ENCODE measurements around the gene YPEL5. TPM values are rescaled to one million over a fixed set of nuclear protein-coding genes. Genes with fewer than 3 reads are reported as not detected.
A peak's percentile ranks its signal among the peaks of the same experiment; 100 is the strongest.

Gene YPEL5
- polyA plus RNA-seq, 2 of the 4 experiments (the other 2 are of a cell fraction), result 45.6 to 89.6 TPM

DNA sequence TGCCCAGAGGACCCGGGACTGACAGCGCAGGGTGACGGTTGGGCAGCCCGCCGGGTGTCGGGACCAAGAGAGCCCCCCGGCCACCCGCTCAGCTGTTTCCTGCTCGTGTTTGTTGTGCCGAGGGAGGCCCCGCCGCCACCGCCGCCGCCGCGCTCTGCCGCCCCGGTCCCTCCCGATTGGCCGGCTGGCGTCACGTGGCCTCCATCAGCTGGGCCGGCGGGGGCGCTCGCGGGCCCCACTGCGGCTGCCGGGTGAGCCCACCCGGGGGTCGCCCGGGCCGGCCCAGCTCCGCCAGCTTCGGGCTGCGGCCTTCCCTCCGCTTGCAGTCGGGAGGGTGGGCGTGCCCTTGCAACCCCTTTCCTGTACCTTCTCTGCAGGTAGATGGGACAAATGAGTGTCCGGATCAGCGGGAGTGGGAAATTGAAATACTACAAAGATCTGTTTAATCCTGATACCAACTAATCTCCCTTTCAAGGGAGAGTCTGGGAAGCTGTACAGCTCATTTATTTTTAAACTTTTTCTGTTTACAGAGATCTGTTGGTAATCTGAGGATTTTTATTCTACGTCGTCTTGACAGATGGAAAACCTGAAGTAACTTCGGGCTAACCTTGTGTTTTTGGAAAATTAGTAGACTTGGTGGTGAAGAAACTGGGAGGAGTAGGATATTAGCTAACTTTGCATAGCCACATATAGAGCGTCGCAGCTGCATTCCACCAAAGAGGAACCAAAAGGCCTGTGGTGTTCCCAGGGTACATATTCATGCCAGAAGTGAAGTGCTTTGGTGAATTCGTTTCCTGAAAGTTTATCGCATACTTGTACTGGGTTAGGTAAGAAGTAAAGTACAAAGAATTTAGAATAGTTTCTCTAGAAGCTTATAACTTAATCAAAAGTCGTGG lies 1.2 kb downstream of the YPEL5 start (continued):
- TF ChIP-seq, protein P1, sequence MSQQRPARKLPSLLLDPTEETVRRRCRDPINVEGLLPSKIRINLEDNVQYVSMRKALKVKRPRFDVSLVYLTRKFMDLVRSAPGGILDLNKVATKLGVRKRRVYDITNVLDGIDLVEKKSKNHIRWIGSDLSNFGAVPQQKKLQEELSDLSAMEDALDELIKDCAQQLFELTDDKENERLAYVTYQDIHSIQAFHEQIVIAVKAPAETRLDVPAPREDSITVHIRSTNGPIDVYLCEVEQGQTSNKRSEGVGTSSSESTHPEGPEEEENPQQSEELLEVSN (IDR thresholded peaks at IDR 0.05; ENCODE audit: borderline replicate concordance, low read depth), result 0 out of 2 replicates have a peak, but pooled peaks have one; percentile 36
- TF ChIP-seq, protein P2, sequence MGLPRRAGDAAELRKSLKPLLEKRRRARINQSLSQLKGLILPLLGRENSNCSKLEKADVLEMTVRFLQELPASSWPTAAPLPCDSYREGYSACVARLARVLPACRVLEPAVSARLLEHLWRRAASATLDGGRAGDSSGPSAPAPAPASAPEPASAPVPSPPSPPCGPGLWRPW (IDR thresholded peaks at IDR 0.05), result no peak
- TF ChIP-seq MAFK (IDR thresholded peaks at IDR 0.05; ENCODE audit: partially characterized antibody) (no peak), EHMT2 (IDR thresholded peaks at IDR 0.05; ENCODE audit: low read depth) (no peak)
- TF ChIP-seq, protein P3, sequence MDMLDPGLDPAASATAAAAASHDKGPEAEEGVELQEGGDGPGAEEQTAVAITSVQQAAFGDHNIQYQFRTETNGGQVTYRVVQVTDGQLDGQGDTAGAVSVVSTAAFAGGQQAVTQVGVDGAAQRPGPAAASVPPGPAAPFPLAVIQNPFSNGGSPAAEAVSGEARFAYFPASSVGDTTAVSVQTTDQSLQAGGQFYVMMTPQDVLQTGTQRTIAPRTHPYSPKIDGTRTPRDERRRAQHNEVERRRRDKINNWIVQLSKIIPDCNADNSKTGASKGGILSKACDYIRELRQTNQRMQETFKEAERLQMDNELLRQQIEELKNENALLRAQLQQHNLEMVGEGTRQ (IDR thresholded peaks at IDR 0.05), result peak; percentile 71

DNA sequence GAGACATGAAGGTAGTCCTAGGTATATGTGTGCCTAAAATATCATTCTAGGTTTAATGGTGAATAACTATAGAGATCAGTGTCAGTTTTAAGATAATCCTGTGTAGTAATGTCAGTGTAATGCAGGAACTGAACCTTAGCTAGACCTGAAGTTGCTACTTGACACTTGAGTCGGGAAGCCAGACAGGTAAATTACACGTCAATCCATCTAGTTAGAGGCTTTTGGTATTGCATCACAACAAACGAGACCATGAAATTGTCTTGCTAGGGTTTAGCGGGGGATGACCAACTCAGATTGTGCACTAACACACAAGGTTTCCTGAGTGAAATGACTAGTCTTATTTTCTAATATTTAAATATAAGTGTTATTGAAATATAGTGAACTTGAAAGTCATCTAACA lies 2.0 kb downstream of the YPEL5 start:
- CTCF ChIA-PET, result interaction anchor here (0.6 to 13.4 kb wide), 10 partner anchors 9 to 558 kb away, joined by 3 to 149 read pairs (median 4); no protein-coding TSS in a partner anchor
- DNase-seq (ENCODE audit: low read depth in 1 of 2, low spot score in 1 of 2) (no peak), ATAC-seq (no peak), FAIRE-seq (no peak)
- WGBS (ENCODE audit: missing lambda C conversion rate), result 71% methylated on average over 4 of the region's 4 CpGs
- POLR2A ChIA-PET, result no interaction called here
- H3K4me1 ChIP-seq, result peaks cover 36% of the 10 kb centered on the region
- H3K4me3 ChIP-seq, result no peak overlapping the region
- no peak overlapping the region for H3K27ac ChIP-seq
- no peak for TF ChIP-seq SREBF2 (IDR thresholded peaks at IDR 0.05)
- TF ChIP-seq BHLHE40 (IDR thresholded peaks at IDR 0.05; ENCODE audit: low read depth, low read length), result no peak
- TF ChIP-seq PHF8 (IDR thresholded peaks at IDR 0.05; ENCODE audit: borderline replicate concordance, low read depth), result no peak
- TF ChIP-seq NFE2L2 (conservative IDR thresholded peaks at IDR 0.05; ENCODE audit: low read length), result no peak
- no peak for TF ChIP-seq CHD2 (IDR thresholded peaks at IDR 0.05; ENCODE audit: low read length, partially characterized antibody)
- TF ChIP-seq, protein P4, sequence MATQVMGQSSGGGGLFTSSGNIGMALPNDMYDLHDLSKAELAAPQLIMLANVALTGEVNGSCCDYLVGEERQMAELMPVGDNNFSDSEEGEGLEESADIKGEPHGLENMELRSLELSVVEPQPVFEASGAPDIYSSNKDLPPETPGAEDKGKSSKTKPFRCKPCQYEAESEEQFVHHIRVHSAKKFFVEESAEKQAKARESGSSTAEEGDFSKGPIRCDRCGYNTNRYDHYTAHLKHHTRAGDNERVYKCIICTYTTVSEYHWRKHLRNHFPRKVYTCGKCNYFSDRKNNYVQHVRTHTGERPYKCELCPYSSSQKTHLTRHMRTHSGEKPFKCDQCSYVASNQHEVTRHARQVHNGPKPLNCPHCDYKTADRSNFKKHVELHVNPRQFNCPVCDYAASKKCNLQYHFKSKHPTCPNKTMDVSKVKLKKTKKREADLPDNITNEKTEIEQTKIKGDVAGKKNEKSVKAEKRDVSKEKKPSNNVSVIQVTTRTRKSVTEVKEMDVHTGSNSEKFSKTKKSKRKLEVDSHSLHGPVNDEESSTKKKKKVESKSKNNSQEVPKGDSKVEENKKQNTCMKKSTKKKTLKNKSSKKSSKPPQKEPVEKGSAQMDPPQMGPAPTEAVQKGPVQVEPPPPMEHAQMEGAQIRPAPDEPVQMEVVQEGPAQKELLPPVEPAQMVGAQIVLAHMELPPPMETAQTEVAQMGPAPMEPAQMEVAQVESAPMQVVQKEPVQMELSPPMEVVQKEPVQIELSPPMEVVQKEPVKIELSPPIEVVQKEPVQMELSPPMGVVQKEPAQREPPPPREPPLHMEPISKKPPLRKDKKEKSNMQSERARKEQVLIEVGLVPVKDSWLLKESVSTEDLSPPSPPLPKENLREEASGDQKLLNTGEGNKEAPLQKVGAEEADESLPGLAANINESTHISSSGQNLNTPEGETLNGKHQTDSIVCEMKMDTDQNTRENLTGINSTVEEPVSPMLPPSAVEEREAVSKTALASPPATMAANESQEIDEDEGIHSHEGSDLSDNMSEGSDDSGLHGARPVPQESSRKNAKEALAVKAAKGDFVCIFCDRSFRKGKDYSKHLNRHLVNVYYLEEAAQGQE (IDR thresholded peaks at IDR 0.05), result no peak
- TF ChIP-seq HOXB5 (CRISPR knock-in tag; IDR thresholded peaks at IDR 0.05), result no peak
- TF ChIP-seq, protein P5, sequence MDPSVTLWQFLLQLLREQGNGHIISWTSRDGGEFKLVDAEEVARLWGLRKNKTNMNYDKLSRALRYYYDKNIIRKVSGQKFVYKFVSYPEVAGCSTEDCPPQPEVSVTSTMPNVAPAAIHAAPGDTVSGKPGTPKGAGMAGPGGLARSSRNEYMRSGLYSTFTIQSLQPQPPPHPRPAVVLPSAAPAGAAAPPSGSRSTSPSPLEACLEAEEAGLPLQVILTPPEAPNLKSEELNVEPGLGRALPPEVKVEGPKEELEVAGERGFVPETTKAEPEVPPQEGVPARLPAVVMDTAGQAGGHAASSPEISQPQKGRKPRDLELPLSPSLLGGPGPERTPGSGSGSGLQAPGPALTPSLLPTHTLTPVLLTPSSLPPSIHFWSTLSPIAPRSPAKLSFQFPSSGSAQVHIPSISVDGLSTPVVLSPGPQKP (IDR thresholded peaks at IDR 0.05; ENCODE audit: low read depth, low read length), result no peak
- TF ChIP-seq ESRRA (IDR thresholded peaks at IDR 0.05; ENCODE audit: borderline replicate concordance, low read length), result no peak
- TF ChIP-seq NPAS2 (CRISPR knock-in tag; IDR thresholded peaks at IDR 0.05; ENCODE audit: borderline replicate concordance), result no peak
- TF ChIP-seq, protein P3 (IDR thresholded peaks at IDR 0.05), result no peak
- peak overlapping the region; percentile 86 for H3K4me2 ChIP-seq
- H3K9me3 ChIP-seq, result no peaks in the 10 kb centered on the region
